Fibroblast of the aortic adventitia (primary cell): ENCODE measurements around the gene CFAP77. TPM values are rescaled to one million over a fixed set of nuclear protein-coding genes. Genes with fewer than 3 reads are reported as not detected.

Experiments
- DNase-seq: peaks from one replicate; pipeline ENCODE4 v3.0.0-alpha.2; 2010; ENCODE audit warnings: low read depth
- H3K4me3 ChIP-seq: 2 replicates; pipeline ENCODE4 v1.5.1; 2011; ENCODE audit warnings: low read depth, mild to moderate bottlenecking, control low read depth, low read length, moderate library complexity
- total RNA-seq: library from RNA; depleted of rRNA; stranded (reverse); fragments of >200 nt; gene quantifications from 2 replicates; pipeline ENCODE4 v1.2.3, GENCODE V29; 2012; ENCODE audit warnings: low replicate concordance
- TF ChIP-seq, protein P1 (sequence below): IDR thresholded peaks from 2 replicates; pipeline ENCODE4 v1.5.1; 2011; ENCODE audit warnings: mild to moderate bottlenecking, low read length, control low read depth, inconsistent platforms; ENCODE audit not compliant: insufficient read depth

The CFAP77 gene
- total RNA-seq, 1 donor = not detected

DNA sequence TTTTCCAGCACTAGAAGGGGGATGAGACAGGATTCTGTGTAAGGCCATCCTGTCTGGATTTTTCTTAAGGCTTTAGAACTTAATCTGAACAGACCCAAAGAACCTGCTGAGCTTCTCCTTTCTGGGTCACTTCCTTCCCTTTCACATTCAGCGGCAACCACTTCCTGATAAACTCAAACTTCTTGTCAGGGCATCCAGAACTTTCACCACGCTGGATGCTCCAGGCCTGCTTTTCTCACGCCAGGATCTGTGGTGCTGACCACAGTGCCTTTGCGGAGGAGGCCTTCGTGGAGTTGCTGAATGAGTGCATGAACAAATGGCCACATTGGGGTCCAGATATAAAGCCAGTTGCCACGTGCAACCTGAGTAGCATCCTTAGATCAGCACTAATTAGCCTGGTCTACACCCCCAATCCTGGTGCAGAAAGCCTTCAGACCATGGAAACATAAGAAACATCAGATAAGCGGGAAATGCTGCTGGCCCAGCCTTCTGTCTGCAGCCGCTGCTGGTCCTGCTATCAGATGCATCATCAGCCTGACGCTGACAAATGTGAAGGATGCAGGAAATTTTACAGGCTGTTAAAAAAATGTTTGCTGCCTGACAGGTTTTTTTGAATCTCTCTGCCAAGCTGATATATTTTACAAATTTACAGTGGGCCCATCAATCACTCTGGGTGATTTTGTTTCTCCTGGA lies 97.1 kb downstream of the CFAP77 start:
- TF ChIP-seq, protein P1, sequence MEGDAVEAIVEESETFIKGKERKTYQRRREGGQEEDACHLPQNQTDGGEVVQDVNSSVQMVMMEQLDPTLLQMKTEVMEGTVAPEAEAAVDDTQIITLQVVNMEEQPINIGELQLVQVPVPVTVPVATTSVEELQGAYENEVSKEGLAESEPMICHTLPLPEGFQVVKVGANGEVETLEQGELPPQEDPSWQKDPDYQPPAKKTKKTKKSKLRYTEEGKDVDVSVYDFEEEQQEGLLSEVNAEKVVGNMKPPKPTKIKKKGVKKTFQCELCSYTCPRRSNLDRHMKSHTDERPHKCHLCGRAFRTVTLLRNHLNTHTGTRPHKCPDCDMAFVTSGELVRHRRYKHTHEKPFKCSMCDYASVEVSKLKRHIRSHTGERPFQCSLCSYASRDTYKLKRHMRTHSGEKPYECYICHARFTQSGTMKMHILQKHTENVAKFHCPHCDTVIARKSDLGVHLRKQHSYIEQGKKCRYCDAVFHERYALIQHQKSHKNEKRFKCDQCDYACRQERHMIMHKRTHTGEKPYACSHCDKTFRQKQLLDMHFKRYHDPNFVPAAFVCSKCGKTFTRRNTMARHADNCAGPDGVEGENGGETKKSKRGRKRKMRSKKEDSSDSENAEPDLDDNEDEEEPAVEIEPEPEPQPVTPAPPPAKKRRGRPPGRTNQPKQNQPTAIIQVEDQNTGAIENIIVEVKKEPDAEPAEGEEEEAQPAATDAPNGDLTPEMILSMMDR = no peak
- no peak for DNase-seq
- no peak overlapping the region for H3K4me3 ChIP-seq

DNA sequence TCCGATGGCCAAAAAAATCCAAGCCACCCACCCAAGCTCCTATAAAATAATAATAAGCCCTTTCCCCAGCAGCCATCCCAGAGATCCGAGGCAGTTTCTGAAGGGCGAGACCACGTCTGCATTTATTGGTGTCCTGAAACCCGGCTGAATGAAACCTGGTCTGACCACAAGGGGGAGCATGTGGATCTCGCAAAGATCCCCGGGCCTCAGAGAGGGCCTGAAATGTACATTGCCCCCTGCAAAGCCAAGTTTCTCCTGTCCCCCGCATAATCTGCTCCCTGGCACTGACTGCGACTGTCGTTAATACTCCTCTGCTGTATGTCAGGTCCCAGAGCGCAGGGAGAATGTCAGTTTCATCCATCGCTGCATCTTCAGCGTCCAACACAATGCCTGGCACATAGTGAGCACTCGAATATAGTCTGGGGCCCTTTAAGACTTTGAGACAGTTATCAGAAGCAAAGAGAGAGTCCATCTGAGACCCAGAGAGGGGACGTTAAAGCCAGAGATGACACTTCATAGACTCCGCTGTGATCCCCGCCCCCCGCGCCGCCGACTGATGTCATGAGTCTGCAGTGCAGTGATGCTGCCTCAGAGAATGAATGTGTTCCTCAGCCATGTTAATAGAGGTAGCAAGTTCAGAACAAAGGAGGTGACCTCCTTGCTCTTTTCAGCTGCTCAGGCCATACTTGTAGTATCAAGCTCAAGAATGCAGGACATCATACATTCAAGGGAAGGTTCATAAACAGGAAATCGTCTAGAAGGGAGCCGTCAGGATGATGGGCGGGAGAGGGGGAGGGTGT lies 97.9 kb downstream of the CFAP77 start:
- peak; percentile 74 for DNase-seq
- TF ChIP-seq, protein P1 = peak; percentile 88
- H3K4me3 ChIP-seq = no peak overlapping the region

DNA sequence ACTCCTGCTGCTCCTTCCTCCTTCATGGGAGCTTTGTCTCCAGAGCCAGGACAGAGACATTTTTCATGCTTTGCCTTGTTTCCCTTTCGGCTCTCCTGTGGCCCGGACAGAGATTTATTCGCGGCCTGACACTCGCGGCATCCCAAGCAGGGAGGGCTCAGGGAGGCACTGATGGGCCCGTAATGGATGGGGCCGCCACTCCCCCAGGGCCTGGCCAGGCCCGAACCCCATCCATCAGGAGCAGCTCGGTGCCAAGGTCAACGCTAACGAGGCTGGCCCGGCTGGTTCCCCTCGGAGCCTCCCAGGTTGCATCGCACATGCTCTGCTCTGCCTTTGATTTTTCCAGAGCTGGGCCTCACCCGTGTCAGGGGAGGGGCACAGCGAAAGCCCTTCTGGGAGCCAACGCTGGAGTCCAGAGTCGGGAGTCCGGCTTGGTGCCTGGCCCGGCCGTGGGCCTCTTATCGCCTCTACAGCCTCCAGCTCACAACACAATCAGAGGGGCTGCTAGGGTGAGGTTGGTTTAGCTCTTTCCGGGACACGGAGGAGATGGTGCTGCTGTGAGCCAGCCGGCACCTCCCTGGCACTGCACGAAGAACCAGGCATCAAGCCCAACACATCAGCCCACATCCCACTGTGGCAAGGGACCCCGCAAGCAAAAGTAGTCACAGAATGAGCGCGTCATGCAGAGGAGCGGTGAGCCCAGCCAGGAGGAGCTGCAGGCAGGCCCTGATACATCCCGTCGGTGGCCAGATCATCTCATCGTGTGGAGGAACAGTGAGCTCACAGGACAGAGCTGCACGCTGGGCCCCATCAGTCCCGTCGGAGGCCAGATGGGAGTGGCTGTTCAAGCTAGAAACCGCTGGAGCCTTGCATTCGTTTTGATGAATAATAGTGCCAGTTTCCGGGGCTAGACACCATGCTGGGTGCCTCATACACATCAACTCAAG lies 100.2 kb downstream of the CFAP77 start:
- DNase-seq = peak; percentile 9
- H3K4me3 ChIP-seq = no peak overlapping the region
- TF ChIP-seq, protein P1 = no peak

DNA sequence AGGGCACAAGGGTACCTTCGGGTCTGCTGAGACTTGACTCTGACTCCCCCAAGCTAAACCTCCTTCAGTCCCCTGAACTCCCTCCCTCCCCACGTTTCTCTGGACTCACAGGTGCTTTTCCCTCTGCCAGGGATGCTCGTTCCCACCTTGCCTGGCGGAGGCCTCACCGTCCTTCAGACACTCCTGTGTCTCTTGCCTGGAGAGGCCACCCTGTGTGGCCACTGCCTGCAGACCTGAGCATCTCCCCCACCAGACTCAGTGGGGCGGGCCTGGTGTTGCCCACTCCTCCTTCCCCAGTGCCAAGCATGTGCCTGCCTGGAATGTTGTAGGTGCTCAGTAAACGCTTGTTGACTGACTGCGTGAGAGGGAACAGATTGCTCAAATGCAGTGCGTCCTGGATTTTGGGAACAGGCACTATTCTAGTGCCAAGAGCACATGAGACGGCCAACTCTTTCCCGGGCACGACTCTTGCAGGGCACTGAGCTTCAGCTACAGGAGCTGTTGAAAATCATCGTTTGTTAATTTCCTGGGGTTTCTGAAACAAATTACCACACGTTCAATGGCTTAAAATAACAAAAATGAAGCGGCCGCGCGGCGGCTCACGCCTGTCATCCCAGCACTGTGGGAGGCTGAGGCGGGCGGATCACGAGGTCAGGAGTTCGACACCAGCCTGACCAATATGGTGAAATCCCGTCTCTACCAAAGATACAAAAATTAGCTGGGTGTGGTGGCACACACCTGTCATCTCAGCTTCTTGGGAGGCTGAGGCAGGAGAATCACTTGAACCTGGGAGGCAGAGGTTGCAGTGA lies 101.4 kb downstream of the CFAP77 start:
- TF ChIP-seq, protein P1 = no peak
- H3K4me3 ChIP-seq = no peak overlapping the region
- DNase-seq = no peak

DNA sequence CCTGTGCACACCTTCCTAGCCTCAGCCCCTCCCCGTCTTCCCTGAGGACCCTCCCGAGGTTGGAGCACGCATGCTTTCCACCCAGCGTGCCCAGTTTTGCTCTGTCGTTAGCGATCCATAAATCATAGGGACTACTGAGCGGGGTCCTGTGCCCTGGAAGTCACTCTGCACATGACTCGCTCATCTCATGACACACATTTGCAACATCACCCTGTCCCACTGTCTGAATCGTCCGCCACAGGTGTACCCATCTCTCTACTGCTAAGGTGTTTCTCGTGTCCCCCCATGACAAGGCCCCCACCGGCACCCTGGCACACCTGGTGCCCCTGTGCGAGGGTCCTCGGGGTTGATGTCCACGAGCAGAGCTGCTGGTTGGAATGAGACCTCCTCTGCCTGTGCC lies 103.4 kb downstream of the CFAP77 start:
- TF ChIP-seq, protein P1 = no peak
- no peak overlapping the region for H3K4me3 ChIP-seq
- no peak for DNase-seq
